HG03135 (cell line): ENCODE results near the gene ATP4B.

Source experiments
- ATAC-seq: cut with Tn5 transposase; IDR thresholded peaks from one replicate; pipeline ENCODE4 v1.9.1; 2021; ENCODE audit warnings: mild to moderate bottlenecking, moderate library complexity; ENCODE audit not compliant: unreplicated experiment

ATP4B gene

DNA sequence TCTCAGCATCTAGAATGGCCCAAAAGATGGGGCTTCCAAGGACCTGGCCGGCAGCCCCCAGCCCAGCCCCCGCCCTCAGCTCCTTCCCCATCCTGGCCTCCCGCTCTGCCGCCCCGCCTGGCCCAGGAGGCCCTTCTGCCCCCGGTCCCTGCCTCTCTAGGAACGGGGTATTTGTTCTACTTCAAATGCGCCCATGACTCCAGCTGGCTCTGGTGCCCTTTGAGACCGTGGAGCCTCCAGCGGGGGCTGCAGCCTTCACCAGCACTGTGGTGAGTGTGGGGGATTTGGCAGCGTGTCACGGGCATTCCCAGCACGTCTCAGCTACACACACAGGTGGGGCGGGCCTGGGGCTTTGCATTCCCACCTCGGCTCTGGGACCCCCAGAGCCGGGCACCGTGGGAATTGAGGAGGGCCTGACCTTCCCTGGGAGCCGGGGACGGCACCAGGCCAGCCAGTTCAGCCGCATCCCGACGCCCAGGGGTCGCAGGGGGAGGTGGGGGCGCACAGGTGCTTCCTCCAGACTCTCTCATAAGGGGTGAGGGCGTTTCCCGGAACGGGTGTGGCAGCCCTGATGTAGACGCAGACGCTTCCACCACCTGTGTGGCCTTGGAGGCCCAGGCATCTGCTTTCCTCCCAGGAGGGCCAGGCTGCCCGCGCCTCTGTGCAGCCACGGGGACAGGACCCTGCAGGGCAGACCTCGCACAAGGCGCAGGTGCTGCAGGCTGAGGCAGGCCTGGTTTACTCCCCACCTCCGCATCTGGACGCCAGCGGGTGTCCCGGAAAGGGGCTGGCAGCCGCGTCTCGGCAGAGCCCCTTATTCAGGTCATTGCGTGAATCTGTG, 947 bp downstream of the ATP4B start:
- ATAC-seq: no peak

GRCh38 chr13:113656003-113656588, 1.9 kb downstream of the ATP4B start:
- no peak for ATAC-seq

DNA sequence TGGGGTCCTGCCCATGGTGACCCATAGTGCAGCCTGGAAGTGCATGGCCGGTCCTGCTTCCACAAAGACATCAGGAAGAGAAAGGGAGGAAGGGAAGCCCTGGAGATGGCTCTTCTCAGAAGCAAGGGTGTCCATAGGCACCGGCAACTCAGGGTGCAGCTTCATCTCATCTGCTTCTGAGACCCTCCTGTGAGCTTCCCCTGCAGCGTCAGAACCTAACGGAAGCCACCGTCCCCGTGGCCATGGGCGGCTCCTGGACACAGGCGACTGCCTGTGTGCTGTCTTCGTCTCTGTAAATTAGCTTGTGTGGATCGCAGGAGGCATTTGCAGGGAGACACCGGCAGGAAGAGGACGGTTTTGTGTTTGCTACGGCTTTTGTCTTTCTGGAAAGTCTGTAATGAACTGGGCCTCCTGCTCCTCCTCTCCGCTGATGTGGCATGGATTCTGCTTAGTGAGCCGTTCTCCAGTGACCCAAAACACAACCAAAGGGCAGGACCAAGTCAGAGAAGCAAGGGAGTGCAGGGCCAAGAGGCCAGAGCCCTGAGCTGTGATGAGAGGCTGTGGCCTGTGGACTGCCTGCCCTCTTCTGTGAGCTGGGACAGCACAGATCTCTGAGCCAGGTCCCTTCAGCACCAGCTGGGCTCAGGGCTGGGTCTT, 2.5 kb downstream of the ATP4B start:
- no peak for ATAC-seq

DNA sequence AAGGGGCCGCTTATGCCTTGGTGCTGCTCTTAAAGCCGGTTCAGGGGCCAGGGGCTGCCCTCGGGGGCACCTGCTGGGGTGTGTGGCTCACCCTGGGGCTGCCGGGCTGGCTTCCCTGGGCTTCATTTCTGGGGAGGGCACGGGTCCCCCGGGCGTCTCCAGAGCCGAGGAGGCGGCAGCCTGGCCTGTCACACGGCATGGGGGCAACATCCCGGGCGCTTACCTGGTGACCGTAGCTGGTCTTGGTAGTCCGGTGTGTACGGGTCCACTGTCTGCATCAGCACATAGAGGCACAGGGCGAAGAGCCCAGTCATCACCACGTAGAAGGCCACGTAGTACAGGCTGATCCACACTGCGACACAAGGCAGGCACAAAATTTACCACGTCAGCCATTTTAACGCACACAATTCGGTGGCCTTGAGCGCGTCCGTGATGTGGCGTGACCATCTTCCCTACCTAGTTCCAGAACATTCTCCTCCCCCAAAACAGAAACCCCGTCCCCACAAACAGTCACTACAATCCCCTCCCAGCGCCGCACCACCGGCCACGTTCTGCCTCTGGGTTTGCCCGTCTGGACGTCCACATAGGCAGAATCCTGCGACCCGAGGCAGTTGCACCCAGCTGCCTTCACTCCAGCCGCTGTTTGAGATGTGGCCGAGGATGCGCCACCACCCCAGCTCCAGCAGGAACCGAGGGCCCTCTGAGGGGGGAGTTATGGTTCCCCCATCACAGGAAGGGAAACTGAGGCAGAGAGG, 3.2 kb downstream of the ATP4B start:
- no peak for ATAC-seq

DNA sequence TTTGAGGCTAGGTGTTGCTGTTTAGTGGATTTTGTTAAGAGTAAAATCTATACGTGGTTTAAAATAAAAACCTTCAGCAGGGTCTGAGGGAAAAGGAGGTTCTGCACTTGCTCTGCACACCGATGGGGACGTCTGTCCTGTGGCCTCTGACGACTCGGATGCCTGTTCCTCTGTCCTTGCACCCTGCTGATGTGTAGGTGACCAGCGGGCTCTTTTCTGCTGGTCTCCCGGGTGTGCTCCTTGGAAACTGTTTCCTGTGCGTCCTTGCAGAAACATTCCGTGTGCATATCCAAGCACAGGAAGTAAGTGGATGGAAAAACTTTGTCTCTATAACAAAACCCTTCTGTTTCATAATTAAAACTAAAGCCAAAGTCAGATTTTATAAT, 3.8 kb downstream of the ATP4B start:
- no peak for ATAC-seq

GRCh38 chr13:113653264-113654174, 4.5 kb downstream of the ATP4B start:
- no peak for ATAC-seq

- ATAC-seq: no peak
These were observed 5.4 kb downstream of the ATP4B start for GRCh38 chr13:113652404-113653263.

DNA sequence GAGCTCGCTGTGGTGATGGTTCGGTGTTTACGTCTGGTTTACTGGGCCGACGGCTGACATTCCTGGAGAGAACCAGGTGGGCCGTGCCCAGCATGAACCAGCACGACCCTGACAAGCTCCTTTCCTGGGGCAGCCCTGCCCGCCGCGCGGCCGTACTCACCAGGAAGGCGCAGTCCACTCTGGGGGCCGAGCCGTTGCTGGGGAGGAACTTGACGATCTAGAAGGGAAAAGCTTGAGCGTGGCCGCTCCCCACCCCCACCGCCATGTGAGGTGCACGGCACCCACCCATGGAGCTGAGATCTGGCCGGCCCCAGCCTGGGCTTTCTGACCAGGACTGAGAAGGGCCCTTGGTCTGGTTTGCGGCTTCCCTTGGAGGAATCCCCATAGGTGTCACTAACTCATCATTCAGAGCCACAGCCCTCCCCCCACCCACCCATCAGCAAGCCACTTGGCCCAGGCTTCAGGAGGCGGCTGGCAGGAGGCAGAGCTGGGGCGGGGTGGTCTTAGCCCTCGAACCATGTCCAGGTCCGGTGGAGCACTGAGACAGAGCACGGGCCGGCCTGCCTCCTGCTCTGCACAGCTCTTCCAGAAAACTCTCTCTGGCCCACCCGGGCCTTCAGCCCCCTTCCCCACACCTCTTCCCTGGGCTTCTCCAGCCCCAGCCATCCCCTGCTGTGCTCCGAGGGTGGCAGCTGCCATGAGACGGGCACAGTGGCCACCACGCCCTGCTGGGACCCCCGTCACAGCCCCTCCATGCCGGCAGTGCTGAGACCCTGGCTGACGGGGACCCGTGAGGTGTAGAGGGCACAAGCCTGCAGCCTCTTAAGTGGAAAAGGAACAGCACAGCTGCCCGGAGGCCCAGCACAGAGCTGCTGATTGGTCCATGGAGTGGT, 6.2 kb downstream of the ATP4B start:
- no peak for ATAC-seq

GRCh38 chr13:113650731-113651148, 7.3 kb downstream of the ATP4B start:
- no peak for ATAC-seq

GRCh38 chr13:113650275-113650674, 7.7 kb downstream of the ATP4B start:
- no peak for ATAC-seq

DNA sequence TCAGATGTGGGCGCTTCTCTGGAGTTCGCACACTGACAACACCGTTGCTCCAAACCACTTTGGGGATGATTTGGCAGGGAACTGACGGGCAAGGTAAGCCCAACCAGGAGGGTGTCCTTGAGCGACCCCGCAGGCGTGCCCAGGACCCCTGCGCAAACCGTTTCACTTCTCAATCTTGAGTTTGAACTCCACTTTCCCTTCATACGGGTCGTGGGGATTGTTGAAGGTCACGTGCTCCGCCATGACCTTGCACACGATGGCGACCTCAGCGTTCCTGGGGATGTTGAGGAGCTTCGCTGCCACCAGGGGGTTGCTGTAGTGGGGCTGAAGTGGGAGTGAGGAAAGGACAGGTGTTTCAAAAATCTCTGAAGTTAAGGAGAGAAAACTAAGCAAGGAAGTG, 8.8 kb downstream of the ATP4B start:
- ATAC-seq: no peak

DNA sequence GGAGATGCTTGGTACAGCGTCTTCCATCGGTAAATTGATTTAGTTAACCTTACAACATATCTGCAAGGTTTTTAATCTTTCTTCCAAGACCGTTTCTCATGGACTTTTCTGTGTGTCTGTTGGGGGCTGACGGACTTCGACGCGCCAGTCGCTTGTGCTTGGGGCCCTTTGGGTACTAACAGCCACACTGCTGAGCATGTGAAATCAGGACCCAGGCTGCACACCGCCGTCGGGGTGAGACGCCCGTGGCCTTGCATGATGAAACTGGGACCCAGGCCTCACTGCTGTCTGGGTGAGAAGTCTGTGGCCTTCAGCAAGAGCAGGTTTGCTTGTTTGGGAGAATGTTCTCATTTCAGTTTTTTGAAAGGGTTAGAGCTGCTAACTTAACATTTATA, 9.8 kb downstream of the ATP4B start:
- no peak for ATAC-seq

DNA sequence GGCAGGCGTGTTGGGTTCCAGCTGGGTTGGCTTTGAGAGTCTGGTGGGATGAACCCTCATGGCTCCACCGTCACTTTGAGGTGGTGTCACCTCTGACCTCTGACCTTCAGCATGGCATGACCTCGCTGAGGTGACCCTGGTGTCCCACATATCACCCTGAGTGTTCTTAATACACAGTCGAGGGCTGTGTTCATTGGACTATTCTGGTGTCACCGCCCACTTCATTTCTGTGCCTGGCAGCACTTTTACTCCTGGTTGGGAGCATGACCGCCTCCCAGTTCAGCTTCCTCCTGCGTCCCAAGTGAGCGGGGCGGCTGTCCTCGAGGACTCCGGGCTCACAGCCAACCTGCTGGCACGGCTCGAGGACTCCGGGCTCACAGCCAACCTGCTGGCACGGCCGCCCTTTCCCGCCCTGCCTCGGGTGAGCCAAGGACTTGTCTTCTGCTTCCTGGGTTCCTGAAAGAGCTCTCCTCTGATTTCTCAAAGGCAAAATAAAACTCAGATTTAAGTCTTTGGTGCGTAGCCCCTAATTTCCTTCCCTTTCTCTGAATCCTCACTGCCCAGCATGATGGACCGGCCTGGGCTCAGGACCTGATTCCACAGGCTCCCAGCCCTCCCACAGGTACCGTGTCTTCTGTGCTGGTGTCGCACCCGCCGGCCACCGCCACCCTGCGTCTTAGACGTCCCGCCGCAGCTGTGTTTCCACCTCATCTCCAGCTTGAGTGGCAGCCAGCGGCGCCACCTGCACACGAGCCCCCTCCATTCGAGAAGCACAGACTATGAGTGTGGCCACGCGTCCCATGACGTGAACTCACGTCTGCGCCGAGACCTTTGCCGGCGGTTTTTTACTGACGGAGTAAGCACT, 10.4 kb downstream of the ATP4B start:
- ATAC-seq: no peak

GRCh38 chr13:113646921-113647340, 11.1 kb downstream of the ATP4B start:
- ATAC-seq: no peak

DNA sequence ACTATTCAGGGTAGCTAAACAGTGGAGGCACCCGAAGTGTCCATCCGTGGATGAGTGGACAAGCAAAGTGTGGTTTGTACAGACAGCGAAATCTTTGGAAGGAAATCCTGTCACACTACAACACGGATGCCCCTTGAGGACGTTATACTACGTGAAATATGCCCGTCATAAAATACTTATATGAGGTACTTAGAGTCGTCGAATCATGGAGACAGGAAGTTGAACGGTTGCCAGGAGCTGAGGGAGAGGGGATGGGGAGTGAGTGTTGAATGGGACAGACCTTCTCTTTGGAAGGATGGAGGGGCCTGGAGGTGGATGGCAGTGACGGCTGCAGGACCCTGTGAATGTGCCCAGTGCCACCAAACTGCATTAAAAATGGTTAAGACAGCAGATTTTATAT, 11.6 kb downstream of the ATP4B start:
- no peak for ATAC-seq

GRCh38 chr13:113645329-113645728, 12.7 kb downstream of the ATP4B start:
- ATAC-seq: no peak

DNA sequence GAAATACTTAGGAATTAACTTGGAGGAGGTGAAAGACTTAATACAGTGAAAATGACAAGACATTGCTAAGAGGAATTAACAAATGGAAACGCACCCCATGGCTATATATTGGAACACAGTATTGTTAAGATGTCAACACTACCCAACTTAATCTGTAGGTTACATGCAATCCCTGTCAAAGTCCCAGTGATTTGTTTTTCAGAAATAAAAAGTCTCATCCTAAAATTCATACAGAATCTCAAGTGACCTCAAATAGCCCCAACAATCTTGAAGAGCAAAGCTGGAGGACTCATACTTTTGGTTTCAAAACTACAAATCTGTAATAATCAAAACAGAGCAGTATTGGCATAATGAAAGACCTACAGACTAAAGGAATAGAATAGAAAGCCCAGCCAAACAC, 13.2 kb downstream of the ATP4B start:
- ATAC-seq: no peak
